OCI-LY7 (cell line): ENCODE data around the gene RAB29.

Experiments used
- CTCF ChIP-seq: fragments of 200-600 bp; sonication (generic); conservative IDR thresholded peaks from 2 replicates; pipeline ENCODE4 v1.5.1; 2014; ENCODE audit warnings: mild to moderate bottlenecking, antibody characterized with exemption, low read length, moderate library complexity, mixed read lengths
- EZH2phosphoT487 ChIP-seq: fragments of 200-600 bp; sonication (generic); IDR thresholded peaks from 2 replicates; pipeline ENCODE4 v1.6.1; 2018; ENCODE audit warnings: low read depth, borderline replicate concordance, mild to moderate bottlenecking, mixed run types, antibody characterized with exemption, low read length, moderate library complexity, mixed read lengths

GRCh38 chr1:205787287-205787916 is 12.1 kb upstream of the RAB29 start:
- TF ChIP-seq CTCF (no peak), EZH2phosphoT487 (no peak)
